ENCODE measurements around the gene RNF224. TPM values are rescaled to one million over a fixed set of nuclear protein-coding genes. Genes with fewer than 3 reads are reported as not detected.

Gene RNF224
- total and polyA plus RNA-seq, 2 of the 13 experiments (the other 11 are each of a cell fraction or from before 2014, with no cell fraction given) = 0.09 TPM; not detected in 1

DNA sequence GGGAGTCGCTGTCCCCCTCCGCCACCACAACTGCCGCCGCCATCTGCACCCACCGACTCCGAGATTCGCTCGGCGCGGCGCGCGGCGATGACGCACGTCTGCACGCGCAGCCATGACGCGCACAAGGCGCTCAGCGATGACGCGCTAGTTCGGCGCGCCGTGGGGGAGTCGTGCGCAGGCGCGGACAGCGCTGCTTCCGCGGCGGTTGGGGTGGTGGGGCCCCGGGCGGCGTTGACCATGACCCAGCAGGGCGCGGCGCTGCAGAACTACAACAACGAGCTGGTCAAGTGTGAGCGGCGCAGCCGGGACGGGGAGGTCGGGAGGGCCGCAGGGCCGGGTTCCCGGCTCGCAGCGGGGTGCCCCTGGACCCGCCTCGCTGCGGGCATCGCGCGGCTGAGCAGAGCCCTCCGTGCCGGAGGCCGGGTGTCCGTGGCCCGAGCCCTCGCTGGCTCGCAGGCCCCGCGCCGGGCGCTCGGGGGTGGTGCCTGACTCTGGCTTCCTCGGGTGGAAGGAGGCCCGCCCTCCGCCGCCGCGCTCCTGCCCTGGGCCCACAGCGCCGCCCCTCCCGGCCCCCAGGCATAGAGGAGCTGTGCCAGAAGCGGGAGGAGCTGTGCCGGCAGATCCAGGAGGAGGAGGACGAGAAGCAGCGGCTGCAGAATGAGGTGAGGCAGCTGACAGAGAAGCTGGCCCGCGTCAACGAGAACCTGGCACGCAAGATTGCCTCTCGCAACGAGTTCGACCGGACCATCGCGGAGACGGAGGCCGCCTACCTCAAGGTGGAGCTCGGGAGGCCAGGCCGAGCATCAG lies 38.6 kb upstream of the RNF224 start, which contains the start of the genes ANAPC2 and SSNA1 (continued):
- TF ChIP-seq, protein P1, sequence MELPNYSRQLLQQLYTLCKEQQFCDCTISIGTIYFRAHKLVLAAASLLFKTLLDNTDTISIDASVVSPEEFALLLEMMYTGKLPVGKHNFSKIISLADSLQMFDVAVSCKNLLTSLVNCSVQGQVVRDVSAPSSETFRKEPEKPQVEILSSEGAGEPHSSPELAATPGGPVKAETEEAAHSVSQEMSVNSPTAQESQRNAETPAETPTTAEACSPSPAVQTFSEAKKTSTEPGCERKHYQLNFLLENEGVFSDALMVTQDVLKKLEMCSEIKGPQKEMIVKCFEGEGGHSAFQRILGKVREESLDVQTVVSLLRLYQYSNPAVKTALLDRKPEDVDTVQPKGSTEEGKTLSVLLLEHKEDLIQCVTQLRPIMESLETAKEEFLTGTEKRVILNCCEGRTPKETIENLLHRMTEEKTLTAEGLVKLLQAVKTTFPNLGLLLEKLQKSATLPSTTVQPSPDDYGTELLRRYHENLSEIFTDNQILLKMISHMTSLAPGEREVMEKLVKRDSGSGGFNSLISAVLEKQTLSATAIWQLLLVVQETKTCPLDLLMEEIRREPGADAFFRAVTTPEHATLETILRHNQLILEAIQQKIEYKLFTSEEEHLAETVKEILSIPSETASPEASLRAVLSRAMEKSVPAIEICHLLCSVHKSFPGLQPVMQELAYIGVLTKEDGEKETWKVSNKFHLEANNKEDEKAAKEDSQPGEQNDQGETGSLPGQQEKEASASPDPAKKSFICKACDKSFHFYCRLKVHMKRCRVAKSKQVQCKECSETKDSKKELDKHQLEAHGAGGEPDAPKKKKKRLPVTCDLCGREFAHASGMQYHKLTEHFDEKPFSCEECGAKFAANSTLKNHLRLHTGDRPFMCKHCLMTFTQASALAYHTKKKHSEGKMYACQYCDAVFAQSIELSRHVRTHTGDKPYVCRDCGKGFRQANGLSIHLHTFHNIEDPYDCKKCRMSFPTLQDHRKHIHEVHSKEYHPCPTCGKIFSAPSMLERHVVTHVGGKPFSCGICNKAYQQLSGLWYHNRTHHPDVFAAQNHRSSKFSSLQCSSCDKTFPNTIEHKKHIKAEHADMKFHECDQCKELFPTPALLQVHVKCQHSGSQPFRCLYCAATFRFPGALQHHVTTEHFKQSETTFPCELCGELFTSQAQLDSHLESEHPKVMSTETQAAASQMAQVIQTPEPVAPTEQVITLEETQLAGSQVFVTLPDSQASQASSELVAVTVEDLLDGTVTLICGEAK (IDR thresholded peaks at IDR 0.05) = no peak
- TF ChIP-seq, protein P1 (CRISPR knock-in tag; IDR thresholded peaks at IDR 0.05) = peak; percentile 63
- peak; percentile 97 for TF ChIP-seq THAP11 (CRISPR knock-in tag; IDR thresholded peaks at IDR 0.05)
- TF ChIP-seq KDM2A (CRISPR knock-in tag; IDR thresholded peaks at IDR 0.05; ENCODE audit: borderline replicate concordance, low read depth) = peak; percentile 90
- no peak for TF ChIP-seq ZBTB20 (CRISPR knock-in tag; IDR thresholded peaks at IDR 0.05; ENCODE audit: borderline replicate concordance, low read depth)
- peak; percentile 35; the same call in 1 of the 2 replicates for TF ChIP-seq KLF13 (CRISPR knock-in tag; IDR thresholded peaks at IDR 0.05)
- TF ChIP-seq, protein P2, sequence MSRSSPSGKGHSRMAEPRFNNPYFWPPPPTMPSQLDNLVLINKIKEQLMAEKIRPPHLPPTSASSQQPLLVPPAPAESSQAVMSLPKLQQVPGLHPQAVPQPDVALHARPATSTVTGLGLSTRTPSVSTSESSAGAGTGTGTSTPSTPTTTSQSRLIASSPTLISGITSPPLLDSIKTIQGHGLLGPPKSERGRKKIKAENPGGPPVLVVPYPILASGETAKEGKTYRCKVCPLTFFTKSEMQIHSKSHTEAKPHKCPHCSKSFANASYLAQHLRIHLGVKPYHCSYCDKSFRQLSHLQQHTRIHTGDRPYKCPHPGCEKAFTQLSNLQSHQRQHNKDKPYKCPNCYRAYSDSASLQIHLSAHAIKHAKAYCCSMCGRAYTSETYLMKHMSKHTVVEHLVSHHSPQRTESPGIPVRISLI (CRISPR knock-in tag; IDR thresholded peaks at IDR 0.05; ENCODE audit: borderline replicate concordance) = no peak
- TF ChIP-seq, protein P3, sequence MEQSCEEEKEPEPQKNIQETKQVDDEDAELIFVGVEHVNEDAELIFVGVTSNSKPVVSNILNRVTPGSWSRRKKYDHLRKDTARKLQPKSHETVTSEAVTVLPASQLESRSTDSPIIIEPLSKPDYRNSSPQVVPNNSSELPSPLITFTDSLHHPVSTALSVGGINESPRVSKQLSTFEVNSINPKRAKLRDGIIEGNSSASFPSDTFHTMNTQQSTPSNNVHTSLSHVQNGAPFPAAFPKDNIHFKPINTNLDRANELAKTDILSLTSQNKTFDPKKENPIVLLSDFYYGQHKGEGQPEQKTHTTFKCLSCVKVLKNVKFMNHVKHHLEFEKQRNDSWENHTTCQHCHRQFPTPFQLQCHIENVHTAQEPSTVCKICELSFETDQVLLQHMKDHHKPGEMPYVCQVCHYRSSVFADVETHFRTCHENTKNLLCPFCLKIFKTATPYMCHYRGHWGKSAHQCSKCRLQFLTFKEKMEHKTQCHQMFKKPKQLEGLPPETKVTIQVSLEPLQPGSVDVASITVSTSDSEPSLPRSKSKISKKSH (CRISPR knock-in tag; IDR thresholded peaks at IDR 0.05; ENCODE audit: borderline replicate concordance) = 0 out of 2 replicates have a peak, but pooled peaks have one; percentile 39
- no peak for TF ChIP-seq RCOR2 (CRISPR knock-in tag; IDR thresholded peaks at IDR 0.05)
- no peak for TF ChIP-seq ZNF598 (CRISPR knock-in tag; IDR thresholded peaks at IDR 0.05; ENCODE audit: borderline replicate concordance)
- TF ChIP-seq, protein P4, sequence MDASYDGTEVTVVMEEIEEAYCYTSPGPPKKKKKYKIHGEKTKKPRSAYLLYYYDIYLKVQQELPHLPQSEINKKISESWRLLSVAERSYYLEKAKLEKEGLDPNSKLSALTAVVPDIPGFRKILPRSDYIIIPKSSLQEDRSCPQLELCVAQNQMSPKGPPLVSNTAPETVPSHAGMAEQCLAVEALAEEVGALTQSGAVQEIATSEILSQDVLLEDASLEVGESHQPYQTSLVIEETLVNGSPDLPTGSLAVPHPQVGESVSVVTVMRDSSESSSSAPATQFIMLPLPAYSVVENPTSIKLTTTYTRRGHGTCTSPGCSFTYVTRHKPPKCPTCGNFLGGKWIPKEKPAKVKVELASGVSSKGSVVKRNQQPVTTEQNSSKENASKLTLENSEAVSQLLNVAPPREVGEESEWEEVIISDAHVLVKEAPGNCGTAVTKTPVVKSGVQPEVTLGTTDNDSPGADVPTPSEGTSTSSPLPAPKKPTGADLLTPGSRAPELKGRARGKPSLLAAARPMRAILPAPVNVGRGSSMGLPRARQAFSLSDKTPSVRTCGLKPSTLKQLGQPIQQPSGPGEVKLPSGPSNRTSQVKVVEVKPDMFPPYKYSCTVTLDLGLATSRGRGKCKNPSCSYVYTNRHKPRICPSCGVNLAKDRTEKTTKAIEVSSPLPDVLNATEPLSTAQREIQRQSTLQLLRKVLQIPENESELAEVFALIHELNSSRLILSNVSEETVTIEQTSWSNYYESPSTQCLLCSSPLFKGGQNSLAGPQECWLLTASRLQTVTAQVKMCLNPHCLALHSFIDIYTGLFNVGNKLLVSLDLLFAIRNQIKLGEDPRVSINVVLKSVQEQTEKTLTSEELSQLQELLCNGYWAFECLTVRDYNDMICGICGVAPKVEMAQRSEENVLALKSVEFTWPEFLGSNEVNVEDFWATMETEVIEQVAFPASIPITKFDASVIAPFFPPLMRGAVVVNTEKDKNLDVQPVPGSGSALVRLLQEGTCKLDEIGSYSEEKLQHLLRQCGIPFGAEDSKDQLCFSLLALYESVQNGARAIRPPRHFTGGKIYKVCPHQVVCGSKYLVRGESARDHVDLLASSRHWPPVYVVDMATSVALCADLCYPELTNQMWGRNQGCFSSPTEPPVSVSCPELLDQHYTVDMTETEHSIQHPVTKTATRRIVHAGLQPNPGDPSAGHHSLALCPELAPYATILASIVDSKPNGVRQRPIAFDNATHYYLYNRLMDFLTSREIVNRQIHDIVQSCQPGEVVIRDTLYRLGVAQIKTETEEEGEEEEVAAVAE (CRISPR knock-in tag; IDR thresholded peaks at IDR 0.05; ENCODE audit: borderline replicate concordance) = no peak; the same call in 1 of the 2 replicates
